Parathyroid adenoma (tissue), 2 donors: ENCODE measurements around the gene WWOX.

ENCODE experiments used
- H2AFZ ChIP-seq: fragments of 300-600 bp; sonication (generic); one replicate; pipeline ENCODE4 v1.7.0; 2017; ENCODE audit warnings: antibody characterized with exemption, mild to moderate bottlenecking
- H3K27ac ChIP-seq: fragments of 300-600 bp; sonication (generic); one replicate; pipeline ENCODE4 v1.7.0; 2017
- H3K27me3 ChIP-seq: fragments of 300-600 bp; sonication (generic); one replicate; pipeline ENCODE4 v1.7.0; 2017; ENCODE audit warnings: low read length; ENCODE audit not compliant: control insufficient read depth, insufficient read depth
- H3K36me3 ChIP-seq: fragments of 300-600 bp; sonication (generic); one replicate; pipeline ENCODE4 v1.7.0; 2017; ENCODE audit warnings: low read length; ENCODE audit not compliant: control insufficient read depth, insufficient read depth
- H3K4me1 ChIP-seq: fragments of 300-600 bp; sonication (generic); one replicate; pipeline ENCODE4 v1.7.0; 2017; ENCODE audit warnings: control low read depth
- H3K4me2 ChIP-seq: fragments of 300-600 bp; sonication (generic); one replicate; pipeline ENCODE4 v1.7.0; 2017; ENCODE audit warnings: low read length
- H3K4me3 ChIP-seq: fragments of 300-600 bp; sonication (generic); one replicate; pipeline ENCODE4 v1.7.0; 2017; ENCODE audit warnings: low read depth, low read length
- H3K79me2 ChIP-seq: fragments of 300-600 bp; sonication (generic); one replicate; pipeline ENCODE4 v1.7.0; 2017; ENCODE audit warnings: control low read depth
- H3K9ac ChIP-seq: fragments of 300-600 bp; sonication (generic); one replicate; pipeline ENCODE4 v1.7.0; 2017; ENCODE audit warnings: mild to moderate bottlenecking
- H3K9me3 ChIP-seq: fragments of 300-600 bp; sonication (generic); one replicate; pipeline ENCODE4 v1.7.0; 2017; ENCODE audit warnings: low read length; ENCODE audit not compliant: control insufficient read depth
- CTCF ChIP-seq: fragments of 300-600 bp; sonication (generic); IDR thresholded peaks from one replicate; pipeline ENCODE4 v1.7.0; 2017; ENCODE audit warnings: antibody characterized with exemption, mild to moderate bottlenecking
- donor health status: primary hyperparathyroidism.

The WWOX gene

GRCh38 chr16:78984324-78984723, 884.9 kb downstream of the WWOX start:
- Histone ChIP-seq H3K36me3 (no peaks in the 10 kb centered on the region), H3K4me2 (no peak overlapping the region), H3K27ac (no peak overlapping the region), H2AFZ (no peak overlapping the region), H3K27me3 (no peaks in the 10 kb centered on the region), H3K9ac (no peak overlapping the region), H3K79me2 (no peaks in the 10 kb centered on the region), H3K4me1 (no peaks in the 10 kb centered on the region), H3K9me3 (no peaks in the 10 kb centered on the region), H3K4me3 (no peak overlapping the region)
- no peak for TF ChIP-seq CTCF

- no peak overlapping the region for H3K4me2 ChIP-seq
- H3K79me2 ChIP-seq, result no peaks in the 10 kb centered on the region
- H3K9me3 ChIP-seq, result no peaks in the 10 kb centered on the region
- no peak overlapping the region for H3K9ac ChIP-seq
- H3K27me3 ChIP-seq, result no peaks in the 10 kb centered on the region
- no peaks in the 10 kb centered on the region for H3K4me1 ChIP-seq
- no peaks in the 10 kb centered on the region for H3K36me3 ChIP-seq
- no peak for TF ChIP-seq CTCF
- H3K27ac ChIP-seq, result no peak overlapping the region
- no peak overlapping the region for H3K4me3 ChIP-seq
- H2AFZ ChIP-seq, result no peak overlapping the region
Measured at GRCh38 chr16:78984887-78985464, 885.5 kb downstream of the WWOX start.

GRCh38 chr16:78985716-78986605, 886.5 kb downstream of the WWOX start:
- no peak for TF ChIP-seq CTCF
- Histone ChIP-seq H3K4me2 (no peak overlapping the region), H2AFZ (no peak overlapping the region), H3K27ac (no peak overlapping the region), H3K4me3 (no peak overlapping the region), H3K9me3 (no peaks in the 10 kb centered on the region), H3K36me3 (no peaks in the 10 kb centered on the region), H3K4me1 (no peaks in the 10 kb centered on the region), H3K9ac (no peak overlapping the region), H3K79me2 (no peaks in the 10 kb centered on the region), H3K27me3 (no peaks in the 10 kb centered on the region)

- H3K27ac ChIP-seq, result no peak overlapping the region
- no peak overlapping the region for H3K4me3 ChIP-seq
- H3K79me2 ChIP-seq, result no peaks in the 10 kb centered on the region
- no peaks in the 10 kb centered on the region for H3K36me3 ChIP-seq
- no peak overlapping the region for H2AFZ ChIP-seq
- no peak for TF ChIP-seq CTCF
- H3K9ac ChIP-seq, result no peak overlapping the region
- H3K4me2 ChIP-seq, result no peak overlapping the region
- no peaks in the 10 kb centered on the region for H3K27me3 ChIP-seq
- H3K4me1 ChIP-seq, result no peaks in the 10 kb centered on the region
- H3K9me3 ChIP-seq, result no peaks in the 10 kb centered on the region
Measured at GRCh38 chr16:78987666-78988065, 888.2 kb downstream of the WWOX start.
